Measurements from ENCODE around the gene TMEM60.

Gene TMEM60

DNA sequence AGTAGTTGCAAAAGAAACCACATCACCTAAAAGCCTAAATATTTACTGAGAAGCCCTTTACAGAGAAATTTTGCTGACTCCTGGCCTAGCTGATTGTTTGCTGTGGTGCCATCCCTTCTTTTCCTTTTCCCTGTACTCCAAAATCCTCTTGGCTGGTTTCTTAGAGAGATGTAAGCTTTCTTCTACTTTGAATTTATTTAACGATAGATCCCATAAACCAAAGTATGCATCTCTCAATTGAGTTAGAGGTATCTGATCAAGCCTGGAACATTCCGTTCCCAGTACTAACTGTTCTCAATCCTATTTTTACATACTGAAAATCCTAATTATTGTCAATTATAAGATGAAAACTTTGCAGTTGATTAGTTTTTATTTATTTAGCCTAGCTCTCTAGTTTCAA is 6.3 kb downstream of the TMEM60 start:
- TF ChIP-seq NFIC (IDR thresholded peaks at IDR 0.05): no peak
- TF ChIP-seq, protein P1, sequence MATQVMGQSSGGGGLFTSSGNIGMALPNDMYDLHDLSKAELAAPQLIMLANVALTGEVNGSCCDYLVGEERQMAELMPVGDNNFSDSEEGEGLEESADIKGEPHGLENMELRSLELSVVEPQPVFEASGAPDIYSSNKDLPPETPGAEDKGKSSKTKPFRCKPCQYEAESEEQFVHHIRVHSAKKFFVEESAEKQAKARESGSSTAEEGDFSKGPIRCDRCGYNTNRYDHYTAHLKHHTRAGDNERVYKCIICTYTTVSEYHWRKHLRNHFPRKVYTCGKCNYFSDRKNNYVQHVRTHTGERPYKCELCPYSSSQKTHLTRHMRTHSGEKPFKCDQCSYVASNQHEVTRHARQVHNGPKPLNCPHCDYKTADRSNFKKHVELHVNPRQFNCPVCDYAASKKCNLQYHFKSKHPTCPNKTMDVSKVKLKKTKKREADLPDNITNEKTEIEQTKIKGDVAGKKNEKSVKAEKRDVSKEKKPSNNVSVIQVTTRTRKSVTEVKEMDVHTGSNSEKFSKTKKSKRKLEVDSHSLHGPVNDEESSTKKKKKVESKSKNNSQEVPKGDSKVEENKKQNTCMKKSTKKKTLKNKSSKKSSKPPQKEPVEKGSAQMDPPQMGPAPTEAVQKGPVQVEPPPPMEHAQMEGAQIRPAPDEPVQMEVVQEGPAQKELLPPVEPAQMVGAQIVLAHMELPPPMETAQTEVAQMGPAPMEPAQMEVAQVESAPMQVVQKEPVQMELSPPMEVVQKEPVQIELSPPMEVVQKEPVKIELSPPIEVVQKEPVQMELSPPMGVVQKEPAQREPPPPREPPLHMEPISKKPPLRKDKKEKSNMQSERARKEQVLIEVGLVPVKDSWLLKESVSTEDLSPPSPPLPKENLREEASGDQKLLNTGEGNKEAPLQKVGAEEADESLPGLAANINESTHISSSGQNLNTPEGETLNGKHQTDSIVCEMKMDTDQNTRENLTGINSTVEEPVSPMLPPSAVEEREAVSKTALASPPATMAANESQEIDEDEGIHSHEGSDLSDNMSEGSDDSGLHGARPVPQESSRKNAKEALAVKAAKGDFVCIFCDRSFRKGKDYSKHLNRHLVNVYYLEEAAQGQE (IDR thresholded peaks at IDR 0.05; ENCODE audit: low read depth): no peak
- TF ChIP-seq EGR1 (IDR thresholded peaks at IDR 0.05): no peak
- no peak for TF ChIP-seq RAD21 (IDR thresholded peaks at IDR 0.05; ENCODE audit: low read depth)
- no peak for TF ChIP-seq YY1 (IDR thresholded peaks at IDR 0.05; ENCODE audit: low read depth)
- TF ChIP-seq TCF12 (IDR thresholded peaks at IDR 0.05; ENCODE audit: low read depth): no peak
- TF ChIP-seq EP300 (IDR thresholded peaks at IDR 0.05; ENCODE audit: borderline replicate concordance): no peak
- no peak for TF ChIP-seq ZBTB7A (IDR thresholded peaks at IDR 0.05; ENCODE audit: low read depth)
- TF ChIP-seq FOXM1 (IDR thresholded peaks at IDR 0.05; ENCODE audit: borderline replicate concordance, low read depth): no peak
- no peak for TF ChIP-seq CREB1 (IDR thresholded peaks at IDR 0.05; ENCODE audit: low read depth)
- no peak for TF ChIP-seq TEAD4 (IDR thresholded peaks at IDR 0.05)
- TF ChIP-seq CEBPB (IDR thresholded peaks at IDR 0.05): no peak
- TF ChIP-seq, protein P2, sequence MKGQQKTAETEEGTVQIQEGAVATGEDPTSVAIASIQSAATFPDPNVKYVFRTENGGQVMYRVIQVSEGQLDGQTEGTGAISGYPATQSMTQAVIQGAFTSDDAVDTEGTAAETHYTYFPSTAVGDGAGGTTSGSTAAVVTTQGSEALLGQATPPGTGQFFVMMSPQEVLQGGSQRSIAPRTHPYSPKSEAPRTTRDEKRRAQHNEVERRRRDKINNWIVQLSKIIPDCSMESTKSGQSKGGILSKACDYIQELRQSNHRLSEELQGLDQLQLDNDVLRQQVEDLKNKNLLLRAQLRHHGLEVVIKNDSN (IDR thresholded peaks at IDR 0.05): no peak
- TF ChIP-seq, protein P3, sequence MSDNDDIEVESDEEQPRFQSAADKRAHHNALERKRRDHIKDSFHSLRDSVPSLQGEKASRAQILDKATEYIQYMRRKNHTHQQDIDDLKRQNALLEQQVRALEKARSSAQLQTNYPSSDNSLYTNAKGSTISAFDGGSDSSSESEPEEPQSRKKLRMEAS (IDR thresholded peaks at IDR 0.05): no peak
- no peak for TF ChIP-seq TAF1 (IDR thresholded peaks at IDR 0.05; ENCODE audit: low read depth)

DNA sequence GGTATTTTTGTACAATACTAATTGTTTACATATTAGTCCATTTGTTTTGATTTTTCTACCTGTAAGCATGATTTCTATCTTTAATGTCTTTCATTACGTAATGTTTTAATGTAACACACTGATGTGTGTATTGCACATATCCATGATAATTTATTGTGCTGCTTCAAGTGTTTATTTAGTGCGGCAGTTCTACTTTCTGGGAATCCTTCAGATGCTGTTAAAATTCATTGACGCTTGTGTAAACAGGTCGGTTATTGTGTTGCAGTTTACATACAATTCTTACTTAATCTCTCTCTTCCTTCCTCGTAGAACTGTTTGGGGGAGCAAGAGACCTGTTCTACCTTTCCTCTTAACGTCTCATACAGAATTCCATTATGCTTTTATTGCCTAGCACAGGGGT is 6.9 kb downstream of the TMEM60 start:
- no peak for TF ChIP-seq YY1 (IDR thresholded peaks at IDR 0.05; ENCODE audit: low read depth)
- TF ChIP-seq NFIC (IDR thresholded peaks at IDR 0.05): no peak
- no peak for TF ChIP-seq EGR1 (IDR thresholded peaks at IDR 0.05)
- TF ChIP-seq, protein P1 (IDR thresholded peaks at IDR 0.05; ENCODE audit: low read depth): no peak
- TF ChIP-seq FOXM1 (IDR thresholded peaks at IDR 0.05; ENCODE audit: borderline replicate concordance, low read depth): no peak
- TF ChIP-seq CEBPB (IDR thresholded peaks at IDR 0.05): no peak
- no peak for TF ChIP-seq RAD21 (IDR thresholded peaks at IDR 0.05; ENCODE audit: low read depth)
- TF ChIP-seq CREB1 (IDR thresholded peaks at IDR 0.05; ENCODE audit: low read depth): no peak
- TF ChIP-seq TEAD4 (IDR thresholded peaks at IDR 0.05): no peak

DNA sequence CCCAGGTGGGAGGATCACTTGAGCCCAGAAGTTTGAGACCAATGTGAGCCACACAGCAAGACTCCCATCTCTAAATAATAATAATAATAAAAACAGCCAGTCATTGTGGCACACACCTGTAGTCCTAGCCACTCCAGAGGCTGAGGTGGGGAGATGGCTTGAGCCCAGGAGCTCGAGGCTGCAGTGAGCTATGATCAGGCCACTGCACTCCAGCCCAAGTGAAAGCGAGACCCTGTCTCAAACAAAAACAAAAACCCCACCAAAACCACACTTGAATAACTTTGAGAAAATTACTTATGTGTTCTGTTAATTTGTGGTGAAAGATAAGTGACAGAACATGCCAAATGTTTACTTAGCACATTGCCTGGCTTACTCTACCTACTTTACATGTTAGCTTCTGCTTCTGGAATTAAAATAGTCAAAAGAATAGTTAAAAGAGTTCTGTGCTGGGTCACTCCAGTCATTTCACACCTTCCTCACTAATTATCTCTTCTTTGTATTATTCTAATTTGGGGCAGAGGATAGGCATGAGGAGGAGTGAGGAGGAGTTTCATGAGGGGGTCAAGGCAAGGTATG is 9.8 kb downstream of the TMEM60 start:
- TF ChIP-seq, protein P2 (IDR thresholded peaks at IDR 0.05): no peak
- TF ChIP-seq EP300 (IDR thresholded peaks at IDR 0.05; ENCODE audit: borderline replicate concordance) (no peak), EGR1 (IDR thresholded peaks at IDR 0.05) (no peak), RAD21 (IDR thresholded peaks at IDR 0.05; ENCODE audit: low read depth) (no peak), ZBTB7A (IDR thresholded peaks at IDR 0.05; ENCODE audit: low read depth) (no peak), FOXM1 (IDR thresholded peaks at IDR 0.05; ENCODE audit: borderline replicate concordance, low read depth) (no peak), TEAD4 (IDR thresholded peaks at IDR 0.05) (no peak), NFIC (IDR thresholded peaks at IDR 0.05) (no peak), TAF1 (IDR thresholded peaks at IDR 0.05; ENCODE audit: low read depth) (no peak), TCF12 (IDR thresholded peaks at IDR 0.05; ENCODE audit: low read depth) (no peak), YY1 (IDR thresholded peaks at IDR 0.05; ENCODE audit: low read depth) (no peak), CEBPB (IDR thresholded peaks at IDR 0.05) (no peak), CREB1 (IDR thresholded peaks at IDR 0.05; ENCODE audit: low read depth) (no peak)
- TF ChIP-seq, protein P1 (IDR thresholded peaks at IDR 0.05; ENCODE audit: low read depth): no peak
- TF ChIP-seq, protein P3 (IDR thresholded peaks at IDR 0.05): no peak

DNA sequence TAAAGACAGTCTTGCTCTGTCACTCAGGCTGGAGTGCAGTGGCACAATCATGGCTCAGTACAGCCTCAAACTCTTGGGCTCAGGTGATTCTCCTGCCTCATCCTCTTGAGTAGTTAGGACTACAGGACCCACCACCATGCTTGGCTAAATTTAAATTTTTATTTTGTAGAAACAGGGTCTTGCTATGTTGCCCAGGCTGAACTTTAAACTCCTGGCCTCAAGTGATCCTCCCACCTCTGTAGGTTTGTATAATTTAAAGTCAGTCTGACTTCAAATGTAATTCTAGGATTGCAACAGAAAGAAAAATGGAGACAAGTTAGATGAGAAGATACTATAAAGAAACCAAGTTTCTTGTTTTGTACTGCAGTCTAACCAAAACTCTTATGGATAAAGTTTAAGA is 11.5 kb downstream of the TMEM60 start:
- TF ChIP-seq, protein P3 (IDR thresholded peaks at IDR 0.05): no peak
- TF ChIP-seq YY1 (IDR thresholded peaks at IDR 0.05; ENCODE audit: low read depth): no peak
- TF ChIP-seq, protein P2 (IDR thresholded peaks at IDR 0.05): no peak
- no peak for TF ChIP-seq TCF12 (IDR thresholded peaks at IDR 0.05; ENCODE audit: low read depth)
- TF ChIP-seq TEAD4 (IDR thresholded peaks at IDR 0.05): no peak
- TF ChIP-seq EP300 (IDR thresholded peaks at IDR 0.05; ENCODE audit: borderline replicate concordance): no peak
- TF ChIP-seq, protein P1 (IDR thresholded peaks at IDR 0.05; ENCODE audit: low read depth): no peak
- no peak for TF ChIP-seq RAD21 (IDR thresholded peaks at IDR 0.05; ENCODE audit: low read depth)
- TF ChIP-seq CEBPB (IDR thresholded peaks at IDR 0.05): no peak
- TF ChIP-seq EGR1 (IDR thresholded peaks at IDR 0.05): no peak
- TF ChIP-seq TAF1 (IDR thresholded peaks at IDR 0.05; ENCODE audit: low read depth): no peak
